Measurements from ENCODE around the gene MNAT1. TPM values are rescaled to one million over a fixed set of nuclear protein-coding genes. Genes with fewer than 3 reads are reported as not detected.

MNAT1 gene
- total and polyA plus RNA-seq, 4 donors = 16.7 to 85.5 (median 21.6) TPM

DNA sequence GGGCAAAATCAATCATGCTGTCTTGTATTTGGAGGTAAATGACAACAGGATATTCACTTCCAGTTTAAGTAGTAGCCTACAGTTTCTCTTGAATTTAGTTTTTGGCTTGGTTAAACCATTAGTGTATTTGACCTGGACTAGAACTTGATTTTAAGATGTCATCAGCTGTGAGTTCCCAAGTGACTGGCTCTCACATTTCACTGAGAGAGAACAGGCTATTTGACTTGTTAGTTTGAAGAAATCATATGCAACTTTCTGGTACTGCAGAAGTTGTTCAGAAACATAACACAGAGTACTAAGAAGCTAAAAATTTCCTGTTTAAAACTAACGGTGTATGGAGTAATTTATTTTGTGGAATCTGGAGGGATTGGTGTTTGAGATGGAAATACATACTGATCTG is 22.3 kb downstream of the MNAT1 start:
- Histone ChIP-seq H3K36me3 (ENCODE audit: control insufficient read depth in 4 of 4, insufficient read depth in 4 of 4, low read length in 4 of 4) (peaks cover 0 to 6% (median 0%) of the 10 kb centered on the region in 4 donors), H3K9me3 (ENCODE audit: control insufficient read depth in 4 of 4, insufficient read depth in 3 of 4, low read length in 3 of 4) (no peaks in the 10 kb centered on the region), H3K9ac (ENCODE audit: insufficient read depth in 1 of 2, low read length in 2 of 2) (no peak overlapping the region), H3K4me3 (no peak overlapping the region), H3K4me1 (ENCODE audit: control insufficient read depth in 5 of 5, insufficient read depth in 5 of 5, low read length in 5 of 5) (peaks cover 0 to 26% (median 9%) of the 10 kb centered on the region in 5 donors), H3K27ac (ENCODE audit: low read depth in 1 of 2, low read length in 1 of 2) (no peak overlapping the region), H3K27me3 (ENCODE audit: control insufficient read depth in 3 of 3, insufficient read depth in 3 of 3, low read length in 2 of 3) (no peaks in the 10 kb centered on the region)
- TF ChIP-seq CTCF (IDR thresholded peaks at IDR 0.05; ENCODE audit: control extremely low read depth, extremely low read depth) = no peak
- 19 to 25% methylated on average over 1 of the region's 1 CpG for WGBS, 2 donors
- no peak for DNase-seq
- ATAC-seq (ENCODE audit: insufficient read depth, low FRiP score) = no peak

GRCh38 chr14:60757567-60758002 is 23.0 kb downstream of the MNAT1 start:
- H3K9ac ChIP-seq (ENCODE audit: insufficient read depth in 1 of 2, low read length in 2 of 2) = no peak overlapping the region
- no peak for DNase-seq

GRCh38 chr14:60758885-60759284 is 24.3 kb downstream of the MNAT1 start:
- no peak for ATAC-seq (ENCODE audit: insufficient read depth, low FRiP score)
- 49 to 66% methylated on average over 2 of the region's 2 CpGs for WGBS, 2 donors
- DNase-seq = peak; percentile 18 to 84 (median 80)
- peaks cover 0 to 26% (median 9%) of the 10 kb centered on the region in 5 donors for H3K4me1 ChIP-seq (ENCODE audit: control insufficient read depth in 5 of 5, insufficient read depth in 5 of 5, low read length in 5 of 5)
- no peak overlapping the region for H3K27ac ChIP-seq (ENCODE audit: low read depth in 1 of 2, low read length in 1 of 2)
- no peaks in the 10 kb centered on the region for H3K36me3 ChIP-seq (ENCODE audit: control insufficient read depth in 4 of 4, insufficient read depth in 4 of 4, low read length in 4 of 4)
- H3K9ac ChIP-seq (ENCODE audit: insufficient read depth in 1 of 2, low read length in 2 of 2) = peak overlapping the region in 1 of 2 donors; percentile 4
- H3K4me3 ChIP-seq = no peak overlapping the region
- H3K27me3 ChIP-seq (ENCODE audit: control insufficient read depth in 3 of 3, insufficient read depth in 3 of 3, low read length in 2 of 3) = no peaks in the 10 kb centered on the region
- TF ChIP-seq CTCF (IDR thresholded peaks at IDR 0.05; ENCODE audit: control extremely low read depth, extremely low read depth) = no peak
- H3K9me3 ChIP-seq (ENCODE audit: control insufficient read depth in 4 of 4, insufficient read depth in 3 of 4, low read length in 3 of 4) = no peaks in the 10 kb centered on the region

More at GRCh38 chr14:60757567-60758002, 23.0 kb downstream of the MNAT1 start:
- Histone ChIP-seq H3K9me3 (ENCODE audit: control insufficient read depth in 4 of 4, insufficient read depth in 3 of 4, low read length in 3 of 4) (no peaks in the 10 kb centered on the region), H3K4me1 (ENCODE audit: control insufficient read depth in 5 of 5, insufficient read depth in 5 of 5, low read length in 5 of 5) (peaks cover 0 to 26% (median 9%) of the 10 kb centered on the region in 5 donors), H3K4me3 (no peak overlapping the region), H3K27me3 (ENCODE audit: control insufficient read depth in 3 of 3, insufficient read depth in 3 of 3, low read length in 2 of 3) (no peaks in the 10 kb centered on the region), H3K36me3 (ENCODE audit: control insufficient read depth in 4 of 4, insufficient read depth in 4 of 4, low read length in 4 of 4) (peaks cover 0 to 6% (median 0%) of the 10 kb centered on the region in 4 donors), H3K27ac (ENCODE audit: low read depth in 1 of 2, low read length in 1 of 2) (no peak overlapping the region)
- TF ChIP-seq CTCF (IDR thresholded peaks at IDR 0.05; ENCODE audit: control extremely low read depth, extremely low read depth) = no peak
- 50 to 80% methylated on average over 1 of the region's 1 CpG for WGBS, 2 donors
- ATAC-seq (ENCODE audit: insufficient read depth, low FRiP score) = no peak

GRCh38 chr14:60760209-60760608 is 25.6 kb downstream of the MNAT1 start:
- DNase-seq (no peak), ATAC-seq (ENCODE audit: insufficient read depth, low FRiP score) (no peak)
- Histone ChIP-seq H3K9me3 (ENCODE audit: control insufficient read depth in 4 of 4, insufficient read depth in 3 of 4, low read length in 3 of 4) (no peaks in the 10 kb centered on the region), H3K27me3 (ENCODE audit: control insufficient read depth in 3 of 3, insufficient read depth in 3 of 3, low read length in 2 of 3) (no peaks in the 10 kb centered on the region), H3K36me3 (ENCODE audit: control insufficient read depth in 4 of 4, insufficient read depth in 4 of 4, low read length in 4 of 4) (no peaks in the 10 kb centered on the region), H3K9ac (ENCODE audit: insufficient read depth in 1 of 2, low read length in 2 of 2) (no peak overlapping the region), H3K27ac (ENCODE audit: low read depth in 1 of 2, low read length in 1 of 2) (no peak overlapping the region), H3K4me1 (ENCODE audit: control insufficient read depth in 5 of 5, insufficient read depth in 5 of 5, low read length in 5 of 5) (peaks cover 0 to 30% (median 9%) of the 10 kb centered on the region in 5 donors), H3K4me3 (no peak overlapping the region)
- TF ChIP-seq CTCF (IDR thresholded peaks at IDR 0.05; ENCODE audit: control extremely low read depth, extremely low read depth) = no peak
- WGBS, 2 donors = 53 to 90% methylated on average over 1 of the region's 1 CpG

Data from lung (tissue), 12 donors.